Peyer's patch (tissue), 4 donors: ENCODE data around the gene FER.

ENCODE experiments used
- CTCF ChIP-seq, 6 experiments: fragments of 450-650 bp in 4 of 6; fragments of 200-600 bp in 2 of 6; sonication (generic) in 1 of 6; IDR thresholded peaks; one replicate each; pipeline ENCODE4 v1.5.1; 2017 to 2019; ENCODE audit warnings: antibody characterized with exemption in 6 of 6, mild to moderate bottlenecking in 3 of 6, moderate library complexity in 1 of 6
- POLR2A ChIP-seq, 2 donors: fragments of 450-650 bp; IDR thresholded peaks; one replicate each; pipeline ENCODE4 v1.5.1; 2017; ENCODE audit warnings: antibody characterized with exemption in 2 of 2, mild to moderate bottlenecking in 2 of 2, moderate library complexity in 2 of 2

GRCh38 chr5:108945094-108945493, 197.4 kb downstream of the FER start:
- TF ChIP-seq CTCF (IDR thresholded peaks at IDR 0.05) (no peak), POLR2A (IDR thresholded peaks at IDR 0.05) (no peak)
